Astrocyte (in vitro differentiated cells and primary cell): Measurements from ENCODE around the gene NIT1. TPM values are rescaled to one million over a fixed set of nuclear protein-coding genes. Genes with fewer than 3 reads are reported as not detected.

ENCODE experiments used
- DNase-seq: peaks from one replicate; pipeline ENCODE4 v3.0.0-alpha.2; 2010; ENCODE audit warnings: low read depth
- FAIRE-seq: peaks from 2 replicates; lab custom pipeline; 2011; peaks lifted over from hg19 to GRCh38; lab: Jason Lieb, UNC
- H2AFZ ChIP-seq: 2 replicates; pipeline ENCODE4 v1.6.0; 2012; ENCODE audit warnings: low read depth, low read length, inconsistent platforms
- H3K27ac ChIP-seq: 2 replicates; pipeline ENCODE4 v1.5.1; 2011; ENCODE audit warnings: low read depth, low read length, inconsistent platforms
- H3K27me3 ChIP-seq: 2 replicates; pipeline ENCODE4 v1.6.0; 2011; ENCODE audit warnings: low read length, inconsistent platforms; ENCODE audit not compliant: insufficient read depth
- H3K36me3 ChIP-seq: 2 replicates; pipeline ENCODE4 v1.5.1; 2011; ENCODE audit warnings: low read length, inconsistent platforms; ENCODE audit not compliant: insufficient read depth
- H3K4me1 ChIP-seq: 2 replicates; pipeline ENCODE4 v1.5.1; 2011; ENCODE audit warnings: low read length, inconsistent platforms; ENCODE audit not compliant: insufficient read depth
- H3K4me2 ChIP-seq: 2 replicates; pipeline ENCODE4 v1.6.0; 2012; ENCODE audit warnings: low read length, inconsistent platforms
- H3K4me3 ChIP-seq: 2 replicates; pipeline ENCODE4 v1.5.1; 2011; ENCODE audit warnings: low read depth, mild to moderate bottlenecking, low read length, inconsistent platforms; ENCODE audit not compliant: insufficient read depth
- H3K79me2 ChIP-seq: 2 replicates; pipeline ENCODE4 v1.6.0; 2012; ENCODE audit warnings: mild to moderate bottlenecking, low read length, inconsistent platforms; ENCODE audit not compliant: insufficient read depth
- H3K9ac ChIP-seq: 2 replicates; pipeline ENCODE4 v1.6.0; 2012; ENCODE audit warnings: mild to moderate bottlenecking, low read length, inconsistent platforms
- H3K9me3 ChIP-seq: 2 replicates; pipeline ENCODE4 v1.5.1; 2012; ENCODE audit warnings: low read depth, mild to moderate bottlenecking, low read length, inconsistent platforms; ENCODE audit not compliant: insufficient read depth
- H4K20me1 ChIP-seq: 2 replicates; pipeline ENCODE4 v1.6.0; 2012; ENCODE audit warnings: low read length, inconsistent platforms; ENCODE audit not compliant: insufficient read depth
- H3K27ac Mint-ChIP-seq: one replicate; pipeline ENCODE4 v1.8.0; 2021; ENCODE audit warnings: mild to moderate bottlenecking, mixed read lengths; ENCODE audit not compliant: unreplicated experiment
- H3K27me3 Mint-ChIP-seq: one replicate; pipeline ENCODE4 v1.8.0; 2021; ENCODE audit warnings: low read depth, mixed read lengths; ENCODE audit not compliant: unreplicated experiment
- H3K36me3 Mint-ChIP-seq: one replicate; pipeline ENCODE4 v1.8.0; 2021; ENCODE audit warnings: low read depth, mixed read lengths; ENCODE audit not compliant: unreplicated experiment
- H3K4me1 Mint-ChIP-seq: one replicate; pipeline ENCODE4 v1.8.0; 2021; ENCODE audit warnings: low read depth, mixed read lengths; ENCODE audit not compliant: unreplicated experiment
- H3K4me3 Mint-ChIP-seq: one replicate; pipeline ENCODE4 v1.8.0; 2021; ENCODE audit warnings: mild to moderate bottlenecking, moderate library complexity, mixed read lengths; ENCODE audit not compliant: unreplicated experiment
- H3K9me3 Mint-ChIP-seq: one replicate; pipeline ENCODE4 v1.8.0; 2021; ENCODE audit warnings: mild to moderate bottlenecking, mixed read lengths; ENCODE audit not compliant: unreplicated experiment
- EZH2 ChIP-seq: IDR thresholded peaks from 2 replicates; pipeline ENCODE4 v1.6.1; 2012; ENCODE audit warnings: mild to moderate bottlenecking, low read length, inconsistent platforms; ENCODE audit not compliant: insufficient read depth
- total RNA-seq: library from RNA; stranded (reverse); gene quantifications from 2 replicates; pipeline ENCODE4 v1.2.1, GENCODE V29; 2021
- TF ChIP-seq, protein P1 (sequence below): IDR thresholded peaks from 2 replicates; pipeline ENCODE4 v1.5.1; 2011; ENCODE audit warnings: low read depth, mild to moderate bottlenecking, inconsistent platforms, low read length, moderate library complexity; ENCODE audit not compliant: insufficient read depth

The NIT1 gene
- total RNA-seq, 1 donor from 2014 or later = 25.9 TPM

DNA sequence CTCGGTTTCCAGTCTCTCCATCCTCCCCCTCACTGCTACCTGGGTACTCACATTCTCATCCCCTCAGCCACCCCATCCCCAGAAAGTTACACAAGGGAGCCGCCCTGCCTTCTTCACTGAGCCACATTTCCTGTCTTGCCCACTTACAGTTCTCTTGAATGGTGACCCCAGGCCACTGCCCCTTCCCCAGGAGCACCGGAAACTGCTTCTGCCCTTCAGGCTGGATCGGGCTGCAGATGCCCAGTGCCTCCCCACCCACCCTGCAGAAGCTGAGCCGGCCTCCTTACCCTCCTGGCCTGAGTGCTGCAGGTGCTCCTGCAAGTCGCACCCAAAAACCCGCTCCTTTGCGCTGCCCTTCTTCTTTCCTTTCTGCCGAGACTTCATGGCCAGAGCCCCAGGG lies 48.7 kb upstream of the NIT1 start:
- Mint-ChIP-seq H3K36me3 (peaks cover 8% of the 10 kb centered on the region), H3K4me1 (peaks cover 13% of the 10 kb centered on the region), H3K27ac (no peak overlapping the region), H3K4me3 (no peak overlapping the region), H3K27me3 (peaks cover 11% of the 10 kb centered on the region), H3K9me3 (no peaks in the 10 kb centered on the region)
- no peak overlapping the region for H3K4me3 ChIP-seq
- FAIRE-seq (no peak), DNase-seq (no peak)
- no peak overlapping the region for H3K9ac ChIP-seq
- H2AFZ ChIP-seq = no peak overlapping the region
- H4K20me1 ChIP-seq = no peaks in the 10 kb centered on the region
- H3K9me3 ChIP-seq = no peaks in the 10 kb centered on the region
- H3K27me3 ChIP-seq = no peaks in the 10 kb centered on the region
- H3K79me2 ChIP-seq = no peaks in the 10 kb centered on the region
- no peak overlapping the region for H3K4me2 ChIP-seq
- TF ChIP-seq, protein P1, sequence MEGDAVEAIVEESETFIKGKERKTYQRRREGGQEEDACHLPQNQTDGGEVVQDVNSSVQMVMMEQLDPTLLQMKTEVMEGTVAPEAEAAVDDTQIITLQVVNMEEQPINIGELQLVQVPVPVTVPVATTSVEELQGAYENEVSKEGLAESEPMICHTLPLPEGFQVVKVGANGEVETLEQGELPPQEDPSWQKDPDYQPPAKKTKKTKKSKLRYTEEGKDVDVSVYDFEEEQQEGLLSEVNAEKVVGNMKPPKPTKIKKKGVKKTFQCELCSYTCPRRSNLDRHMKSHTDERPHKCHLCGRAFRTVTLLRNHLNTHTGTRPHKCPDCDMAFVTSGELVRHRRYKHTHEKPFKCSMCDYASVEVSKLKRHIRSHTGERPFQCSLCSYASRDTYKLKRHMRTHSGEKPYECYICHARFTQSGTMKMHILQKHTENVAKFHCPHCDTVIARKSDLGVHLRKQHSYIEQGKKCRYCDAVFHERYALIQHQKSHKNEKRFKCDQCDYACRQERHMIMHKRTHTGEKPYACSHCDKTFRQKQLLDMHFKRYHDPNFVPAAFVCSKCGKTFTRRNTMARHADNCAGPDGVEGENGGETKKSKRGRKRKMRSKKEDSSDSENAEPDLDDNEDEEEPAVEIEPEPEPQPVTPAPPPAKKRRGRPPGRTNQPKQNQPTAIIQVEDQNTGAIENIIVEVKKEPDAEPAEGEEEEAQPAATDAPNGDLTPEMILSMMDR = no peak
- no peak for TF ChIP-seq EZH2
- H3K27ac ChIP-seq = no peak overlapping the region
- H3K36me3 ChIP-seq = no peaks in the 10 kb centered on the region
- no peaks in the 10 kb centered on the region for H3K4me1 ChIP-seq

DNA sequence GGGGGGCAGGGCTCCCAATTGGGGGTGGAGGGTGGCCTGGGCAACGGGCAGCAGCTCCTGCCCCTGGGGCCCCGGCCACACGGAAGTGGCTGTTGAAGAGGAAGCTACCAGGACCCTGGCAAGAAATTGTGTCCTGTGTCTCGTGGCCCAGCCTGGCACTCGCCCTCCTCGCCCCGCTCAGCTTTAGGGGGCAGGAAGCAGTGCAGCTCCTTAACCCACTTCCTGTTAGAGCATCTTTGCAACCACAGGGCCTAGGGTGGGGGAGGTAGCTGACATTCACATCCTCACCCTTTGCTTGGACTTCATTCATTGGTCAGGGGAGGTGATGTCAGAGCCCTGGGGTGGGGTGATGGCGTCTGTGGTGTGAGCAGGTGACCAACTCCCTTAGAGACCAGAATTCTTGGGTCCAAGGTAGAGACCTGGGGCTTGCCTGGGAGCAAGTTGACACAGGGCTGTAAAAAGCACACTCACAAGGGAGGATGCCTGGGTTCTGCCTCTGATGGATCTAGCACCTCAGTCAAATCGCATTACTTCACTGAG lies 48.1 kb upstream of the NIT1 start, which contains the start of gene ARHGAP30:
ARHGAP30 (minus strand) TSS at position 161 of the 540 bp plus-strand sequence. CDS start 267 bp downstream, outside the sequence.
- Histone ChIP-seq H2AFZ (no peak within 1 kb of the TSS), H3K36me3 (no peaks in the 10 kb centered on the region), H3K9me3 (no peaks in the 10 kb centered on the region), H4K20me1 (no peaks in the 10 kb centered on the region), H3K27ac (no peak within 1 kb of the TSS), H3K4me3 (no peak within 1 kb of the TSS), H3K4me1 (no peaks in the 10 kb centered on the region), H3K9ac (no peak within 1 kb of the TSS), H3K4me2 (no peak within 1 kb of the TSS), H3K27me3 (no peaks in the 10 kb centered on the region), H3K79me2 (no peaks in the 10 kb centered on the region)
- Mint-ChIP-seq H3K4me1 (peaks cover 18% of the 10 kb centered on the region), H3K9me3 (no peaks in the 10 kb centered on the region), H3K36me3 (peaks cover 11% of the 10 kb centered on the region), H3K27ac (no peak within 1 kb of the TSS), H3K4me3 (no peak within 1 kb of the TSS), H3K27me3 (peaks cover 8% of the 10 kb centered on the region)
- DNase-seq = no peak
- TF ChIP-seq, protein P1 = no peak
- no peak for TF ChIP-seq EZH2
- no peak for FAIRE-seq

DNA sequence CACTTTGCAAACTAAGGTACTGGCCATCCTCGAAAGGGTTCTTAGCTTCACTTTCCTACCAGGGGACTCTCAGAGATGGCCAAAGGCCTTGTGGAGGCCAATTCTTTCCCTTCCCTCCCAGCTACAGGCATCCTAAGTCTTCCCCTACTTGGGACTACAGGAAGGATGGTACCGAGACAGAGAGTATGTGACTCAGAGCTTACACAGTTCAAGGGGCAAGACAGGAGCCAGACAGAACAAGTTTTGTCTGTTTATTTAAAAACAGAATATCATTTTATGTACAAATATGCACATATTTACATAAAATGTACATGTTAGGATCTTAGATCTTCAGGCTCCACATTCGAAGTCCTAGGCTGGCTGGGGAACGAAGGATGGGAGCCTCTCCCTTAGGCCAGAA lies 47.1 kb upstream of the NIT1 start:
- Histone ChIP-seq H3K4me2 (no peak overlapping the region), H3K9ac (no peak overlapping the region), H2AFZ (no peak overlapping the region), H3K4me1 (no peaks in the 10 kb centered on the region), H3K9me3 (no peaks in the 10 kb centered on the region), H3K27ac (no peak overlapping the region), H3K79me2 (no peaks in the 10 kb centered on the region), H3K36me3 (no peaks in the 10 kb centered on the region), H3K4me3 (no peak overlapping the region), H4K20me1 (no peaks in the 10 kb centered on the region), H3K27me3 (no peaks in the 10 kb centered on the region)
- peaks cover 11% of the 10 kb centered on the region for H3K36me3 Mint-ChIP-seq
- no peak for FAIRE-seq
- DNase-seq = no peak
- TF ChIP-seq, protein P1 = no peak
- no peak for TF ChIP-seq EZH2
- no peak overlapping the region for H3K27ac Mint-ChIP-seq
- no peak overlapping the region for H3K4me3 Mint-ChIP-seq
- H3K27me3 Mint-ChIP-seq = peaks cover 8% of the 10 kb centered on the region
- H3K4me1 Mint-ChIP-seq = peaks cover 19% of the 10 kb centered on the region
- no peaks in the 10 kb centered on the region for H3K9me3 Mint-ChIP-seq
